Measurements from ENCODE around the gene PCSK5.

DNA sequence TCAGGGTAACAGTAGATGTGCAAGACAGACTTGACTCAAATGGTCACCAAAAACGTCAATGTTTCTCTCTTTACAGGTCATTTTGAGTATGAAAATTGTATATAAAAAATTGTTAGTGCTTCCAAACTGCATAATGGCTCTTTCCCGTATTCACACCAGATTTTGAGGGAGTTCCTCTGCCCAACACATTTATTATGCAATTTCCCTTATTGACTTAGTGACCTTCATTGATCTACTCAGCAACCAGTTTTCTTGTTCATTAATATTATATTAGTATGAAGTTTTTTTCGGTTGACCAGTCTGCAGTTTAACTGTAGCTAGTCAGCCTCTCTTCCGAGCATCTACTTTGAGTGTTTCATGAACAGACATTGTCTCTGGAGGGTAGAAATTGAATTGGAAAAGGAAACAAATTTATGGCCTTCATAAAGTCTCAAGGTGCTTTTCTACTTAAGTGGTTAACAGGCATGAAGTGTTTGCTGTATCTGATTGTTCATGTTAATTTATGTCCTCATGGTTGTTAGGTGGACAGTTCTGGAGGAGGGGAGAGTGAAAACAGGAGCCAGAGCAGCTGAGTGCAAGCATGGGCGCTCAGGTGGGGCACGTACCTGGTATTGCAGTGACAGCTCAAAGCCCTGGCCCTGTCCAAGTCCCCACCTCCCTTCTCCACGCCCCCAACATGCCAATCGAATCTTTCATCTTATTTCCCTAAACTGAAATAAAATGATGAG lies 263.6 kb downstream of the PCSK5 start:
- no peak for TF ChIP-seq EZH2phosphoT487 (conservative IDR thresholded peaks at IDR 0.05; ENCODE audit: low read length)
- TF ChIP-seq, protein P1, sequence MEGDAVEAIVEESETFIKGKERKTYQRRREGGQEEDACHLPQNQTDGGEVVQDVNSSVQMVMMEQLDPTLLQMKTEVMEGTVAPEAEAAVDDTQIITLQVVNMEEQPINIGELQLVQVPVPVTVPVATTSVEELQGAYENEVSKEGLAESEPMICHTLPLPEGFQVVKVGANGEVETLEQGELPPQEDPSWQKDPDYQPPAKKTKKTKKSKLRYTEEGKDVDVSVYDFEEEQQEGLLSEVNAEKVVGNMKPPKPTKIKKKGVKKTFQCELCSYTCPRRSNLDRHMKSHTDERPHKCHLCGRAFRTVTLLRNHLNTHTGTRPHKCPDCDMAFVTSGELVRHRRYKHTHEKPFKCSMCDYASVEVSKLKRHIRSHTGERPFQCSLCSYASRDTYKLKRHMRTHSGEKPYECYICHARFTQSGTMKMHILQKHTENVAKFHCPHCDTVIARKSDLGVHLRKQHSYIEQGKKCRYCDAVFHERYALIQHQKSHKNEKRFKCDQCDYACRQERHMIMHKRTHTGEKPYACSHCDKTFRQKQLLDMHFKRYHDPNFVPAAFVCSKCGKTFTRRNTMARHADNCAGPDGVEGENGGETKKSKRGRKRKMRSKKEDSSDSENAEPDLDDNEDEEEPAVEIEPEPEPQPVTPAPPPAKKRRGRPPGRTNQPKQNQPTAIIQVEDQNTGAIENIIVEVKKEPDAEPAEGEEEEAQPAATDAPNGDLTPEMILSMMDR (IDR thresholded peaks at IDR 0.05; ENCODE audit: insufficient read depth, low read length, poor library complexity, severe bottlenecking) = no peak
